ENCODE results near the gene PRLR.

DNA sequence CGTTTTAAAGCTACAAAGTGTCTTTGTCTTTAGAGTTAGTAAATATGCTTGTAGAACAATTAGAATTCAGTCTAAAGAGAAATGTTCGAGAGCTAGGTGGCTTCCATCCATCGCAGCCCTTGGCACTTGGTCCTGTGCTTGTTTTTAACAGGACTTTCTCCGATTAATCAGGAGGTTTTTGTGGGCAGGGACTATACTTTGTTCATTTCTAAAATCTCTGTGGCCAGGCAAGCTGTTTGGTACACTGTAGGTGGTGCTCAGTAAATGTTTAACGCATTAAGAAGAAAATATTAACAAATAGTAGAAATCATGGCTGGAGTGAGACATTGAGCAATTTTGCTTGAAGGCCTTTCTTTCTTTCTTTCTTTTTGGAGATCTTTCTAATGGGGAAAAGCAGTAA lies 203.3 kb downstream of the PRLR start:
- TF ChIP-seq, protein P1, sequence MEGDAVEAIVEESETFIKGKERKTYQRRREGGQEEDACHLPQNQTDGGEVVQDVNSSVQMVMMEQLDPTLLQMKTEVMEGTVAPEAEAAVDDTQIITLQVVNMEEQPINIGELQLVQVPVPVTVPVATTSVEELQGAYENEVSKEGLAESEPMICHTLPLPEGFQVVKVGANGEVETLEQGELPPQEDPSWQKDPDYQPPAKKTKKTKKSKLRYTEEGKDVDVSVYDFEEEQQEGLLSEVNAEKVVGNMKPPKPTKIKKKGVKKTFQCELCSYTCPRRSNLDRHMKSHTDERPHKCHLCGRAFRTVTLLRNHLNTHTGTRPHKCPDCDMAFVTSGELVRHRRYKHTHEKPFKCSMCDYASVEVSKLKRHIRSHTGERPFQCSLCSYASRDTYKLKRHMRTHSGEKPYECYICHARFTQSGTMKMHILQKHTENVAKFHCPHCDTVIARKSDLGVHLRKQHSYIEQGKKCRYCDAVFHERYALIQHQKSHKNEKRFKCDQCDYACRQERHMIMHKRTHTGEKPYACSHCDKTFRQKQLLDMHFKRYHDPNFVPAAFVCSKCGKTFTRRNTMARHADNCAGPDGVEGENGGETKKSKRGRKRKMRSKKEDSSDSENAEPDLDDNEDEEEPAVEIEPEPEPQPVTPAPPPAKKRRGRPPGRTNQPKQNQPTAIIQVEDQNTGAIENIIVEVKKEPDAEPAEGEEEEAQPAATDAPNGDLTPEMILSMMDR (IDR thresholded peaks at IDR 0.05; ENCODE audit: low read length) = no peak
- no peak for TF ChIP-seq EZH2 (optimal IDR thresholded peaks at IDR 0.05; ENCODE audit: low read depth, low read length)

Measured in MM.1S (cell line).